ENCODE measurements around the gene HHATL. TPM values are rescaled to one million over a fixed set of nuclear protein-coding genes. Genes with fewer than 3 reads are reported as not detected.

Gene HHATL
- total and polyA plus RNA-seq, 2 donors (not counting 1 experiment from before 2014, with no cell fraction given) = not detected

DNA sequence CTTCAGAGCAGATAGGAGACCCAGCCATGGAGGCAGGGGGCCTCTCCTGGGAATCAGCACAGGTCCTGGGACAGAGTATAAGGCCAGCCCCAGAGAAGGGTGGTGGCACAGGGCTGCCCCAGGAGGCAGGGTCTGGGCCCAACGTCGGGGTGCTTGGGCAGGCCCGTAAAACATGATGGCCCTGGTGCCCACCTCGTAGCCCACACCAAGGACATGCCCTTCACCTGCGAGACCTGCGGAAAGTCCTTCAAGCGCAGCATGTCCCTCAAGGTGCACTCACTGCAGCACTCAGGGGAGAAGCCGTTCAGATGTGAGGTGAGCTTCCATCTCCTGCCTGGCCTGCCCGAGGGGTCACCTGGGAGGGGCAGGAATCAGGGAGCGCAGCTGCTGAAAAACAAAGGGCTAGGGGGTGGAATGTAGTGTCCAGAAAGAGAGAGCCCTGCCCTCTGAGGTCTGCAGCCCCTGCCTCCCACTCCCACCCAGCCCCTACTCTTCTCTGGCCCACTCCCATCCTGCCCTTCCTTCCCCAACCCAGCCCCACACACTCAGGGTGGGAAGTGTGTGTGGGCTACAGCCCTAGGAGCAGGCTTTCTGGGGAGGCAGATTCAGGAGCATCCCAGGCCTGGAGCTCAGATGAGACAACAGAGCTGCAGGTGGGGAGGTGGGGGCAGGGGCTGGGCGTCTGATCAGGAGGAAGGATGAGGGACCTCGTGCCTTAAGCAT is 39.6 kb downstream of the HHATL start:
- no peak overlapping the region for H3K4me2 ChIP-seq (ENCODE audit: extremely low read depth, insufficient read depth, low read length)
- H3K27me3 ChIP-seq (ENCODE audit: control insufficient read depth, insufficient read depth, low read length) = no peaks in the 10 kb centered on the region
- no peaks in the 10 kb centered on the region for H3K9me3 ChIP-seq (ENCODE audit: control insufficient read depth, insufficient read depth, low read depth, low read length)
- no peaks in the 10 kb centered on the region for H3K79me2 ChIP-seq (ENCODE audit: control insufficient read depth, insufficient read depth, low read length)
- H3K36me3 ChIP-seq (ENCODE audit: control insufficient read depth, insufficient read depth, low read length) = peaks cover 17% of the 10 kb centered on the region
- DNase-seq (ENCODE audit: low read depth in 2 of 2) = no peak
- no peak overlapping the region for H3K9ac ChIP-seq (ENCODE audit: insufficient read depth, low read length)
- no peak overlapping the region for H3K4me3 ChIP-seq (replicated peaks in 1 of 4; ENCODE audit: control extremely low read depth in 1 of 4, insufficient read depth in 1 of 4, low read depth in 3 of 4, low read length in 4 of 4)
- H3K27ac ChIP-seq (ENCODE audit: insufficient read depth, low read length) = no peak overlapping the region
- no peak overlapping the region for H2AFZ ChIP-seq (ENCODE audit: low read length)
- no peaks in the 10 kb centered on the region for H4K20me1 ChIP-seq (ENCODE audit: control insufficient read depth, extremely low read depth, insufficient read depth, low read length)
- no peak for TF ChIP-seq EZH2 (IDR thresholded peaks at IDR 0.05; ENCODE audit: low read length, missing control alignments)
- TF ChIP-seq, protein P1, sequence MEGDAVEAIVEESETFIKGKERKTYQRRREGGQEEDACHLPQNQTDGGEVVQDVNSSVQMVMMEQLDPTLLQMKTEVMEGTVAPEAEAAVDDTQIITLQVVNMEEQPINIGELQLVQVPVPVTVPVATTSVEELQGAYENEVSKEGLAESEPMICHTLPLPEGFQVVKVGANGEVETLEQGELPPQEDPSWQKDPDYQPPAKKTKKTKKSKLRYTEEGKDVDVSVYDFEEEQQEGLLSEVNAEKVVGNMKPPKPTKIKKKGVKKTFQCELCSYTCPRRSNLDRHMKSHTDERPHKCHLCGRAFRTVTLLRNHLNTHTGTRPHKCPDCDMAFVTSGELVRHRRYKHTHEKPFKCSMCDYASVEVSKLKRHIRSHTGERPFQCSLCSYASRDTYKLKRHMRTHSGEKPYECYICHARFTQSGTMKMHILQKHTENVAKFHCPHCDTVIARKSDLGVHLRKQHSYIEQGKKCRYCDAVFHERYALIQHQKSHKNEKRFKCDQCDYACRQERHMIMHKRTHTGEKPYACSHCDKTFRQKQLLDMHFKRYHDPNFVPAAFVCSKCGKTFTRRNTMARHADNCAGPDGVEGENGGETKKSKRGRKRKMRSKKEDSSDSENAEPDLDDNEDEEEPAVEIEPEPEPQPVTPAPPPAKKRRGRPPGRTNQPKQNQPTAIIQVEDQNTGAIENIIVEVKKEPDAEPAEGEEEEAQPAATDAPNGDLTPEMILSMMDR (conservative IDR thresholded peaks at IDR 0.05 in 1 of 2, IDR thresholded peaks at IDR 0.05 in 1 of 2; ENCODE audit: low read depth in 1 of 2, low read length in 2 of 2) = no peak
- peaks cover 4% of the 10 kb centered on the region for H3K4me1 ChIP-seq (ENCODE audit: control insufficient read depth, extremely low read depth, insufficient read depth, low read length)

DNA sequence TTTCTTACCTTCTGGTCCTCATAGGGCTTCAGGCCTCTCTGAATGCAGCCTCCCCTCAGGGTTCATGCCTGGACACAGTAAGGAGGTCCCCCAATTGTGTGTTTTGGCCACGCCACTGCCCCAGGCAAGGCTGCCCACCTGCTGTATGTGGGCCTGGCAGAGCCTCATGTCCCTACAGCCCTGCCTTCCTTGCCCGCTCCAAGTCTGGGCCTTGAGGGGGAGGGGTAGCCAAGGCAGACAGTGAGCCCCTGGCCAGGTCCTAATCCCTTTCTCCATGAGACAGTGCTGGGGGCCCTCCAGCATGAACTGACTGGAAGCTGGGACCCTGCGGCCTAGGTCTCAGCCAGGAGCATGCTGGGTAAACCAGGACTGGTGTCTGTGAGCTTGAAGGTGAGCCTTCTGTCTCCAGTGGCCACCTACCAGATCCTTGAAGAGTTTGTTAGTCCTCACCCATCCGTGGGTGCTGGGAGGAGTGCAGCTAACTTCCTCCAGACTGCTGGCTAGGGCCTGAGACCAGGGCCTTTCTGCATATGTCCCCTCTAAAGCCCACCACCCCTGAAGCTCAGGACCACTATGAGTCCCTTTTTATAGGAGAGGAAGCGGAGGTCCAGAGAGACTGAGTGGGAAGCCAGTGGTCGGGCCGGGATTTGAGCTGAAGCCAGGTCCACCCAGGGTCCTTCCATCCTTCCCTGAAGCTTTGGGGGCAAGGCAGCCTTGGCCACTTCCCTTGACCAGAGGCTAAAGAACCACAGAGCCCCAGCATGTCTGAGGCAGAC is 40.4 kb downstream of the HHATL start:
- Histone ChIP-seq H3K36me3 (ENCODE audit: control insufficient read depth, insufficient read depth, low read length) (peaks cover 17% of the 10 kb centered on the region), H3K9me3 (ENCODE audit: control insufficient read depth, insufficient read depth, low read depth, low read length) (no peaks in the 10 kb centered on the region), H3K9ac (ENCODE audit: insufficient read depth, low read length) (no peak overlapping the region), H3K79me2 (ENCODE audit: control insufficient read depth, insufficient read depth, low read length) (no peaks in the 10 kb centered on the region), H2AFZ (ENCODE audit: low read length) (no peak overlapping the region), H3K4me3 (replicated peaks in 1 of 4; ENCODE audit: control extremely low read depth in 1 of 4, insufficient read depth in 1 of 4, low read depth in 3 of 4, low read length in 4 of 4) (no peak overlapping the region), H3K4me1 (ENCODE audit: control insufficient read depth, extremely low read depth, insufficient read depth, low read length) (peaks cover 4% of the 10 kb centered on the region), H3K27me3 (ENCODE audit: control insufficient read depth, insufficient read depth, low read length) (no peaks in the 10 kb centered on the region), H3K4me2 (ENCODE audit: extremely low read depth, insufficient read depth, low read length) (no peak overlapping the region), H3K27ac (ENCODE audit: insufficient read depth, low read length) (no peak overlapping the region), H4K20me1 (ENCODE audit: control insufficient read depth, extremely low read depth, insufficient read depth, low read length) (no peaks in the 10 kb centered on the region)
- no peak for TF ChIP-seq EZH2 (IDR thresholded peaks at IDR 0.05; ENCODE audit: low read length, missing control alignments)
- TF ChIP-seq, protein P1 (conservative IDR thresholded peaks at IDR 0.05 in 1 of 2, IDR thresholded peaks at IDR 0.05 in 1 of 2; ENCODE audit: low read depth in 1 of 2, low read length in 2 of 2) = no peak
- no peak for DNase-seq (ENCODE audit: low read depth in 2 of 2)

DNA sequence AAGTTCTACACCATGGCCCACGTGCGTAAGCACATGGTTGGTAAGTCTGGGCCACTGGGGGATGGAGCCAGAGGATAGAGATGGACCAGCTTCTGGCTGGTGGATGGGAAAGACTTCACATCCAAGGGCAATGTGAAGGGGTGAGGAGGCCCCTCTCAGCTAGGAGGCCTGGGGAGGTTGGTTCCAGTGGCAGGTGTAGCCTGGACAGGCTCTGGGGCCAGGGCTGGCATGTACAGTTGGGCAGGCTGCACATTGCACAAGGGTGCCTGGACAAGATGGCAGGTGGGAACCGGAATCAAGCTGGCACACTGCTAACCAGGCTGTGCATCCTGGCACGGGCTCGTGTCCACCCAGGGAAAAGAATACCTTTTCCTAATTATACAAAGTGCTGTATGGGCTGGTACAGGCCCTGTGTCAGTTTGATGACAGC is 41.0 kb downstream of the HHATL start:
- peaks cover 3% of the 10 kb centered on the region for H3K79me2 ChIP-seq (ENCODE audit: control insufficient read depth, insufficient read depth, low read length)
- H3K4me1 ChIP-seq (ENCODE audit: control insufficient read depth, extremely low read depth, insufficient read depth, low read length) = peaks cover 4% of the 10 kb centered on the region
- H3K36me3 ChIP-seq (ENCODE audit: control insufficient read depth, insufficient read depth, low read length) = peaks cover 17% of the 10 kb centered on the region
- no peak overlapping the region for H3K4me2 ChIP-seq (ENCODE audit: extremely low read depth, insufficient read depth, low read length)
- TF ChIP-seq, protein P1 (conservative IDR thresholded peaks at IDR 0.05 in 1 of 2, IDR thresholded peaks at IDR 0.05 in 1 of 2; ENCODE audit: low read depth in 1 of 2, low read length in 2 of 2) = no peak
- TF ChIP-seq EZH2 (IDR thresholded peaks at IDR 0.05; ENCODE audit: low read length, missing control alignments) = no peak
- no peak overlapping the region for H2AFZ ChIP-seq (ENCODE audit: low read length)
- no peaks in the 10 kb centered on the region for H3K27me3 ChIP-seq (ENCODE audit: control insufficient read depth, insufficient read depth, low read length)
- DNase-seq (ENCODE audit: low read depth in 2 of 2) = no peak
- H3K9ac ChIP-seq (ENCODE audit: insufficient read depth, low read length) = no peak overlapping the region
- H4K20me1 ChIP-seq (ENCODE audit: control insufficient read depth, extremely low read depth, insufficient read depth, low read length) = no peaks in the 10 kb centered on the region
- H3K27ac ChIP-seq (ENCODE audit: insufficient read depth, low read length) = no peak overlapping the region
- no peaks in the 10 kb centered on the region for H3K9me3 ChIP-seq (ENCODE audit: control insufficient read depth, insufficient read depth, low read depth, low read length)
- H3K4me3 ChIP-seq (replicated peaks in 1 of 4; ENCODE audit: control extremely low read depth in 1 of 4, insufficient read depth in 1 of 4, low read depth in 3 of 4, low read length in 4 of 4) = no peak overlapping the region

Data from fibroblast of lung (primary cell).